HCT116 (cell line): ENCODE results near the gene ITSN1. TPM values are rescaled to one million over a fixed set of nuclear protein-coding genes. Genes with fewer than 3 reads are reported as not detected.

Source experiments
- ATAC-seq: fragments of 200-7000 bp; cut with Tn5 transposase; 2 replicates; pipeline ENCODE4 v1.9.1; 2020; ENCODE audit warnings: mild to moderate bottlenecking, moderate library complexity
- BruUV-seq: library from RNA; stranded (reverse); fragments of 400-500 nt; replicated peaks from 2 replicates; lab custom pipeline; 2021; lab: Mats Ljungman, UMichigan
- CTCF ChIA-PET: fragments of 300-600 bp; sonication (Branson Sonifier 250); formaldehyde crosslinking; loops from one replicate; lab custom pipeline; 2021; ENCODE audit warnings: antibody characterized with exemption; lab: Charles Lee
- POLR2A ChIA-PET: fragments of 300-600, 350-600 bp; sonication (Branson Sonifier 250); formaldehyde crosslinking; loops from one replicate; lab custom pipeline; 2021; ENCODE audit warnings: antibody characterized with exemption; lab: Charles Lee
- RAD21 ChIA-PET, 2 experiments: fragments of 300-600 bp; sonication (Branson Sonifier 250); formaldehyde crosslinking; loops; one replicate each; lab custom pipeline; 2023; ENCODE audit warnings: low total read pairs in 2 of 2; ENCODE audit not compliant: uncharacterized antibody in 2 of 2, unreplicated experiment in 2 of 2, low non-redundant PET in 1 of 2; lab: Charles Lee
- DNase-seq: peaks from one replicate; pipeline ENCODE4 v3.0.0-alpha.2; 2010; ENCODE audit warnings: low read depth, low spot score
- H2AFZ ChIP-seq: fragments of 200-600 bp; shearing (Covaris generic), sonication (generic); 2 replicates; pipeline ENCODE4 v1.6.1; 2017; ENCODE audit warnings: low read depth, mixed run types, mixed read lengths, antibody characterized with exemption, low read length; ENCODE audit not compliant: poor library complexity, severe bottlenecking
- H3K27ac ChIP-seq: 2 replicates; pipeline ENCODE4 v1.5.1; 2012; ENCODE audit warnings: low read depth, low read length
- H3K27me3 ChIP-seq: fragments of 200-600 bp; sonication (generic); 2 replicates; pipeline ENCODE4 v1.6.1; 2016; ENCODE audit warnings: mixed run types, low read length, mixed read lengths; ENCODE audit not compliant: insufficient read depth
- H3K36me3 ChIP-seq, 2 experiments: fragments of 200-500 bp in 1 of 2; fragments of 200-600 bp in 1 of 2; sonication (Bioruptor generic) in 1 of 2; sonication (generic) in 1 of 2; 2 replicates each; pipeline versions ENCODE4 v1.5.1 to v1.6.1; 2014 to 2016; ENCODE audit warnings: low read length in 2 of 2, inconsistent platforms in 1 of 2, mixed read lengths in 1 of 2, mixed run types in 1 of 2; ENCODE audit not compliant: insufficient read depth in 2 of 2, control insufficient read depth in 1 of 2
- H3K4me1 ChIP-seq, 2 experiments: fragments of 200-600 bp in 1 of 2; sonication (generic) in 1 of 2; 2 replicates each; pipeline versions ENCODE4 v1.5.1 to v1.6.1; 2012 to 2017; ENCODE audit warnings: low read length in 2 of 2, inconsistent platforms in 1 of 2, mild to moderate bottlenecking in 1 of 2, mixed read lengths in 1 of 2, mixed run types in 1 of 2, moderate library complexity in 1 of 2; ENCODE audit not compliant: insufficient read depth in 2 of 2, control insufficient read depth in 1 of 2
- H3K4me2 ChIP-seq: fragments of 200-600 bp; sonication (generic); 2 replicates; pipeline ENCODE4 v1.6.1; 2017; ENCODE audit warnings: mixed run types, low read length, mixed read lengths
- H3K4me3 ChIP-seq, 2 experiments: fragments of 200-600 bp in 1 of 2; sonication (generic) in 1 of 2; replicated peaks in 1 of 2; 2 replicates each; pipeline ENCODE4 v1.5.1; 2011 to 2016; ENCODE audit warnings: low read length in 2 of 2, control low read depth in 1 of 2, low read depth in 1 of 2, mild to moderate bottlenecking in 1 of 2, mixed read lengths in 1 of 2, mixed run types in 1 of 2
- H3K79me2 ChIP-seq: fragments of 200-600 bp; sonication (generic); 2 replicates; pipeline ENCODE4 v1.6.1; 2017; ENCODE audit warnings: mild to moderate bottlenecking, mixed run types, low read length, moderate library complexity, mixed read lengths; ENCODE audit not compliant: insufficient read depth
- H3K9ac ChIP-seq: fragments of 200-600 bp; sonication (generic); 2 replicates; pipeline ENCODE4 v1.6.1; 2016; ENCODE audit warnings: low read length, mixed read lengths
- H3K9me2 ChIP-seq: fragments of 200-600 bp; sonication (generic), shearing (Covaris generic); 2 replicates; pipeline ENCODE4 v1.6.1; 2017; ENCODE audit warnings: mixed run types, mild to moderate bottlenecking, moderate library complexity; ENCODE audit not compliant: insufficient read depth
- H3K9me3 ChIP-seq, 2 experiments: fragments of 200-500 bp in 1 of 2; fragments of 200-600 bp in 1 of 2; sonication (Bioruptor generic) in 1 of 2; sonication (generic) in 1 of 2; 2 replicates each; pipeline ENCODE4 v1.6.1; 2014 to 2017; ENCODE audit warnings: low read length in 2 of 2, mixed read lengths in 2 of 2, inconsistent platforms in 1 of 2, low read depth in 1 of 2, mild to moderate bottlenecking in 1 of 2, mixed run types in 1 of 2, moderate library complexity in 1 of 2; ENCODE audit not compliant: control insufficient read depth in 1 of 2, insufficient read depth in 1 of 2
- H4K20me1 ChIP-seq: fragments of 200-600 bp; sonication (generic), shearing (Covaris generic); 2 replicates; pipeline ENCODE4 v1.6.1; 2017; ENCODE audit warnings: mixed run types, mild to moderate bottlenecking, moderate library complexity; ENCODE audit not compliant: insufficient read depth
- CEBPB ChIP-seq: IDR thresholded peaks from 2 replicates; pipeline ENCODE4 v1.6.1; 2012; ENCODE audit warnings: low read depth
- EGR1 ChIP-seq: IDR thresholded peaks from 2 replicates; pipeline ENCODE4 v1.6.1; 2012; ENCODE audit warnings: low read depth
- ELF1 ChIP-seq: IDR thresholded peaks from 2 replicates; pipeline ENCODE4 v1.6.1; 2012; ENCODE audit warnings: low read depth, borderline replicate concordance
- EZH2phosphoT487 ChIP-seq: fragments of 200-600 bp; IDR thresholded peaks from 2 replicates; pipeline ENCODE4 v1.6.1; 2018; ENCODE audit warnings: antibody characterized with exemption, borderline replicate concordance
- POLR2A ChIP-seq: IDR thresholded peaks from 2 replicates; pipeline ENCODE4 v1.7.0; 2011; ENCODE audit warnings: borderline replicate concordance; ENCODE audit not compliant: insufficient read depth, insufficient read length; ENCODE audit errors: extremely low read depth
- POLR2AphosphoS5 ChIP-seq: IDR thresholded peaks from 2 replicates; pipeline ENCODE4 v1.6.1; 2011; ENCODE audit warnings: mild to moderate bottlenecking, low read depth, low read length, moderate library complexity
- SIN3A ChIP-seq: IDR thresholded peaks from 2 replicates; pipeline ENCODE4 v1.6.1; 2012; ENCODE audit warnings: low read depth
- TCF7L2 ChIP-seq: IDR thresholded peaks from 2 replicates; pipeline ENCODE4 v1.7.0; 2011; ENCODE audit warnings: borderline replicate concordance, inconsistent platforms; ENCODE audit not compliant: insufficient read depth, insufficient read length; ENCODE audit errors: extremely low read depth
- YY1 ChIP-seq: IDR thresholded peaks from 2 replicates; pipeline ENCODE4 v1.6.1; 2011; ENCODE audit warnings: low read length, low read depth, moderate library complexity, mild to moderate bottlenecking; ENCODE audit not compliant: insufficient replicate concordance; ENCODE audit errors: extremely low read depth
- intact Hi-C: fragments of 100-400 bp; cut with micrococcal nuclease; formaldehyde crosslinking; loops from 2 replicates; pipeline ENCODE4 v1.10.0; 2022
- total RNA-seq: library from RNA; stranded (reverse); gene quantifications from one replicate; pipeline ENCODE4 v1.2.1, GENCODE V29; 2021; ENCODE audit not compliant: unreplicated experiment
- TF ChIP-seq, protein P1 (sequence below): IDR thresholded peaks from 2 replicates; pipeline ENCODE4 v1.6.1; 2012; ENCODE audit warnings: low read depth

ITSN1 gene
- total RNA-seq, 1 experiment from 2014 or later, result 25.8 TPM

DNA sequence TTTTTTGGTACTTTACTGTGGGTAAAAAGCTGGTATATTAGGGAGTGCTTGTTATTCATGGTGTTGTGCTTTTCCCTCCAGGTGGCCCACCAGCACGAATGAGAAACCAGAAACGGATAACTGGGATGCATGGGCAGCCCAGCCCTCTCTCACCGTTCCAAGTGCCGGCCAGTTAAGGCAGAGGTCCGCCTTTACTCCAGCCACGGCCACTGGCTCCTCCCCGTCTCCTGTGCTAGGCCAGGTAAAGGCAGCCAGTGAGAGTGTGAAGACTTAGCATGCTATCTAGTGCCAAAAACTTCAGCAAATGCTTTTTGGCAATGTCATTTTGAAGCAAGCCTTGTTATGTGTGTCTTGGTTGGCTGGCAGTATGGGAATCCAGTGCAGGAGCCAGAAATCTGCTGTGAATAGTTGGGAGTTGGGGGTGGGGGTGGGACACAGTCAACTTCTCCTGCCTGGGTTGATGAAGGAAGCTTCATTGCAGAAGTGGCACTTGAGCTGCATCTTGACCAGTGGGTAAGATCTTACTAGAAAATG, 171.6 kb downstream of the ITSN1 start:
- POLR2A ChIA-PET, result no interaction called here
- no peak overlapping the region for H3K27ac ChIP-seq
- no peaks in the 10 kb centered on the region for H3K9me2 ChIP-seq
- no peaks in the 10 kb centered on the region for H3K27me3 ChIP-seq
- H3K4me2 ChIP-seq, result no peak overlapping the region
- CTCF ChIA-PET, result no interaction called here
- H3K9me3 ChIP-seq, result no peaks in the 10 kb centered on the region
- ATAC-seq (no peak), DNase-seq (no peak)
- BruUV-seq, result no TSS peak
- no peaks in the 10 kb centered on the region for H3K4me1 ChIP-seq
- no peak overlapping the region for H2AFZ ChIP-seq
- intact Hi-C loops, result no loop called here
- RAD21 ChIA-PET, result no interaction called here
- H3K9ac ChIP-seq, result no peak overlapping the region
- H4K20me1 ChIP-seq, result no peaks in the 10 kb centered on the region
- TF ChIP-seq TCF7L2 (no peak), CEBPB (no peak), POLR2A (no peak)
- TF ChIP-seq, all 23 proteins: peak for 0
- no peaks in the 10 kb centered on the region for H3K36me3 ChIP-seq
- no peak overlapping the region for H3K4me3 ChIP-seq
- H3K79me2 ChIP-seq, result no peaks in the 10 kb centered on the region

GRCh38 chr21:33815143-33815707, 172.9 kb downstream of the ITSN1 start:
- no peak overlapping the region for H3K4me3 ChIP-seq
- TF ChIP-seq, protein P1, sequence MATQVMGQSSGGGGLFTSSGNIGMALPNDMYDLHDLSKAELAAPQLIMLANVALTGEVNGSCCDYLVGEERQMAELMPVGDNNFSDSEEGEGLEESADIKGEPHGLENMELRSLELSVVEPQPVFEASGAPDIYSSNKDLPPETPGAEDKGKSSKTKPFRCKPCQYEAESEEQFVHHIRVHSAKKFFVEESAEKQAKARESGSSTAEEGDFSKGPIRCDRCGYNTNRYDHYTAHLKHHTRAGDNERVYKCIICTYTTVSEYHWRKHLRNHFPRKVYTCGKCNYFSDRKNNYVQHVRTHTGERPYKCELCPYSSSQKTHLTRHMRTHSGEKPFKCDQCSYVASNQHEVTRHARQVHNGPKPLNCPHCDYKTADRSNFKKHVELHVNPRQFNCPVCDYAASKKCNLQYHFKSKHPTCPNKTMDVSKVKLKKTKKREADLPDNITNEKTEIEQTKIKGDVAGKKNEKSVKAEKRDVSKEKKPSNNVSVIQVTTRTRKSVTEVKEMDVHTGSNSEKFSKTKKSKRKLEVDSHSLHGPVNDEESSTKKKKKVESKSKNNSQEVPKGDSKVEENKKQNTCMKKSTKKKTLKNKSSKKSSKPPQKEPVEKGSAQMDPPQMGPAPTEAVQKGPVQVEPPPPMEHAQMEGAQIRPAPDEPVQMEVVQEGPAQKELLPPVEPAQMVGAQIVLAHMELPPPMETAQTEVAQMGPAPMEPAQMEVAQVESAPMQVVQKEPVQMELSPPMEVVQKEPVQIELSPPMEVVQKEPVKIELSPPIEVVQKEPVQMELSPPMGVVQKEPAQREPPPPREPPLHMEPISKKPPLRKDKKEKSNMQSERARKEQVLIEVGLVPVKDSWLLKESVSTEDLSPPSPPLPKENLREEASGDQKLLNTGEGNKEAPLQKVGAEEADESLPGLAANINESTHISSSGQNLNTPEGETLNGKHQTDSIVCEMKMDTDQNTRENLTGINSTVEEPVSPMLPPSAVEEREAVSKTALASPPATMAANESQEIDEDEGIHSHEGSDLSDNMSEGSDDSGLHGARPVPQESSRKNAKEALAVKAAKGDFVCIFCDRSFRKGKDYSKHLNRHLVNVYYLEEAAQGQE, result no peak
- TF ChIP-seq POLR2A (no peak), SIN3A (no peak), CEBPB (no peak), ELF1 (no peak), EGR1 (no peak), POLR2AphosphoS5 (no peak), YY1 (no peak), EZH2phosphoT487 (no peak)
- H3K36me3 ChIP-seq, result 0 out of 4 replicates have a peak, but pooled peaks cover 0 to 1% of the 10 kb centered on the region in 2 experiments
- no peaks in the 10 kb centered on the region for H3K27me3 ChIP-seq
- H3K9me2 ChIP-seq, result no peaks in the 10 kb centered on the region
- ChIA-PET POLR2A (no interaction called here), RAD21 (no interaction called here), CTCF (no interaction called here)
- no peaks in the 10 kb centered on the region for H3K4me1 ChIP-seq
- intact Hi-C loops, result no loop called here
- H3K4me2 ChIP-seq, result no peak overlapping the region
- H2AFZ ChIP-seq, result no peak overlapping the region
- no peaks in the 10 kb centered on the region for H3K9me3 ChIP-seq
- no peaks in the 10 kb centered on the region for H3K79me2 ChIP-seq
- DNase-seq (no peak), ATAC-seq (no peak)
- no peak overlapping the region for H3K9ac ChIP-seq
- H4K20me1 ChIP-seq, result no peaks in the 10 kb centered on the region
- H3K27ac ChIP-seq, result no peak overlapping the region
- BruUV-seq, result no TSS peak
